CD14-positive monocyte (primary cell): ENCODE measurements around the gene FAM111B. TPM values are rescaled to one million over a fixed set of nuclear protein-coding genes. Genes with fewer than 3 reads are reported as not detected.
"Not testable (repeated sequence)": the region's sequence is repeated elsewhere in the genome, so short reads cannot be mapped to it uniquely, and the experiment has no call there.

Experiments
- DNase-seq, 3 donors: peaks; one replicate each; pipeline ENCODE4 v3.0.0-alpha.2; 2011 to 2022
- H2AFZ ChIP-seq: 2 replicates; pipeline ENCODE4 v1.6.0; 2012; ENCODE audit warnings: mild to moderate bottlenecking, low read depth, low read length, inconsistent platforms; ENCODE audit not compliant: insufficient read depth, poor library complexity, severe bottlenecking
- H3K27ac ChIP-seq, 2 donors: 1 replicate in 1 of 2; 2 replicates in 1 of 2; pipeline ENCODE4 v1.5.1; 2012 to 2013; ENCODE audit warnings: low read length in 2 of 2, control low read depth in 1 of 2, inconsistent platforms in 1 of 2, low read depth in 1 of 2, mild to moderate bottlenecking in 1 of 2
- H3K27me3 ChIP-seq, 2 donors: one replicate each; pipeline versions ENCODE4 v1.6.0 to v1.6.1; 2011 to 2013; ENCODE audit warnings: low read length in 2 of 2; ENCODE audit not compliant: control insufficient read depth in 2 of 2, insufficient read depth in 2 of 2
- H3K36me3 ChIP-seq, 2 donors: replicated peaks in 1 of 2; 1 replicate in 1 of 2; 2 replicates in 1 of 2; pipeline versions ENCODE4 v1.5.1 to v1.6.1; 2012 to 2013; ENCODE audit warnings: low read length in 2 of 2, control low read depth in 1 of 2, inconsistent platforms in 1 of 2, mild to moderate bottlenecking in 1 of 2; ENCODE audit not compliant: insufficient read depth in 2 of 2, control insufficient read depth in 1 of 2
- H3K4me1 ChIP-seq, 2 donors: 1 replicate in 1 of 2; 2 replicates in 1 of 2; pipeline versions ENCODE4 v1.5.1 to v1.6.1; 2012 to 2013; ENCODE audit warnings: low read length in 2 of 2, control low read depth in 1 of 2, inconsistent platforms in 1 of 2, mild to moderate bottlenecking in 1 of 2, moderate library complexity in 1 of 2; ENCODE audit not compliant: insufficient read depth in 2 of 2, control insufficient read depth in 1 of 2
- H3K4me2 ChIP-seq: replicated peaks from 2 replicates; pipeline ENCODE3; 2012; ENCODE audit warnings: low read length, moderate library complexity, mild to moderate bottlenecking; ENCODE audit not compliant: poor library complexity, severe bottlenecking; ENCODE audit errors: extremely low read depth
- H3K4me3 ChIP-seq, 3 experiments: fragments of 200-600 bp in 1 of 3; sonication (generic) in 1 of 3; replicated peaks in 1 of 3; 1 replicate in 2 of 3; 2 replicates in 1 of 3; pipeline ENCODE4 v1.5.1; 2011 to 2013; ENCODE audit warnings: low read length in 3 of 3, mild to moderate bottlenecking in 3 of 3, control low read depth in 2 of 3, low read depth in 2 of 3, inconsistent platforms in 1 of 3, moderate library complexity in 1 of 3
- H3K79me2 ChIP-seq: 2 replicates; pipeline ENCODE4 v1.6.0; 2012; ENCODE audit warnings: mild to moderate bottlenecking, control low read depth, inconsistent platforms, low read length, moderate library complexity; ENCODE audit not compliant: insufficient read depth
- H3K9ac ChIP-seq: 2 replicates; pipeline ENCODE4 v1.6.0; 2017; ENCODE audit warnings: low read length, mild to moderate bottlenecking; ENCODE audit not compliant: insufficient read depth, poor library complexity, severe bottlenecking
- H3K9me3 ChIP-seq, 2 donors: replicated peaks in 1 of 2; 1 replicate in 1 of 2; 2 replicates in 1 of 2; pipeline versions ENCODE4 v1.5.1 to v1.6.1; 2012 to 2013; ENCODE audit warnings: low read length in 2 of 2, control low read depth in 1 of 2; ENCODE audit not compliant: control insufficient read depth in 1 of 2, insufficient read depth in 1 of 2
- H4K20me1 ChIP-seq: 2 replicates; pipeline ENCODE4 v1.6.0; 2012; ENCODE audit warnings: mild to moderate bottlenecking, low read length, control low read depth, moderate library complexity; ENCODE audit not compliant: insufficient read depth
- H3K27ac Mint-ChIP-seq, 7 donors: one replicate each; pipeline ENCODE4 v1.8.0; 2020; ENCODE audit warnings: mild to moderate bottlenecking in 7 of 7, mixed read lengths in 7 of 7, moderate library complexity in 6 of 7, inconsistent platforms in 2 of 7
- H3K27me3 Mint-ChIP-seq, 3 donors: one replicate each; pipeline ENCODE4 v1.8.0; 2021 to 2022; ENCODE audit warnings: low read depth in 3 of 3, mild to moderate bottlenecking in 3 of 3, mixed read lengths in 3 of 3, moderate library complexity in 3 of 3, inconsistent platforms in 1 of 3
- H3K36me3 Mint-ChIP-seq, 2 donors: one replicate each; pipeline ENCODE4 v1.8.0; 2020; ENCODE audit warnings: mixed read lengths in 2 of 2, inconsistent platforms in 1 of 2, mild to moderate bottlenecking in 1 of 2
- H3K4me1 Mint-ChIP-seq: one replicate; pipeline ENCODE4 v1.8.0; 2020; ENCODE audit warnings: mild to moderate bottlenecking, mixed read lengths
- H3K4me3 Mint-ChIP-seq, 2 donors: one replicate each; pipeline ENCODE4 v1.8.0; 2020; ENCODE audit warnings: mild to moderate bottlenecking in 2 of 2, mixed read lengths in 2 of 2, moderate library complexity in 1 of 2
- H3K9me3 Mint-ChIP-seq, 7 donors: one replicate each; pipeline ENCODE4 v1.8.0; 2020 to 2022; ENCODE audit warnings: mixed read lengths in 7 of 7, mild to moderate bottlenecking in 6 of 7, moderate library complexity in 6 of 7, inconsistent platforms in 2 of 7
- WGBS: methylation state at CpG from one replicate; pipeline ENCODE4 v1.1.5; 2013; ENCODE audit warnings: missing lambda C conversion rate; ENCODE audit not compliant: insufficient coverage; 5-methylcytosine and 5-hydroxymethylcytosine counted together
- intact Hi-C, 2 donors: fragments of 100-400 bp; cut with micrococcal nuclease; formaldehyde crosslinking; loops; one replicate each; pipeline versions ENCODE4 v1.15.0 to v1.15.1; 2023
- polyA plus RNA-seq, 3 donors: library from polyadenylated mRNA; depleted of rRNA in 1 of 3; unstranded in 2 of 3; stranded (reverse) in 1 of 3; fragments of 300-500 nt in 2 of 3; fragments of >200 nt in 1 of 3; fragmentation: Illumina TruSeq in 2 of 3; gene quantifications; 1 replicate in 2 of 3; 2 replicates in 1 of 3; pipeline ENCODE4 v1.2.3, GENCODE V29; 2012 to 2021

The FAM111B gene
- polyA plus RNA-seq, 3 donors = 0.09 TPM; not detected in 2

GRCh38 chr11:59095225-59095624, 11.8 kb upstream of the FAM111B start:
- H3K4me3 Mint-ChIP-seq, H3K27ac ChIP-seq: not testable (repeated sequence)

GRCh38 chr11:59095972-59096575, 11.0 kb upstream of the FAM111B start:
- H4K20me1 ChIP-seq, H3K27ac ChIP-seq, H3K9me3 ChIP-seq, H3K36me3 Mint-ChIP-seq, H3K36me3 ChIP-seq, H3K4me3 Mint-ChIP-seq, H3K79me2 ChIP-seq, H3K9me3 Mint-ChIP-seq, H3K27me3 Mint-ChIP-seq, H2AFZ ChIP-seq, H3K9ac ChIP-seq, H3K27me3 ChIP-seq, H3K4me1 ChIP-seq, H3K4me1 Mint-ChIP-seq, H3K4me2 ChIP-seq, H3K4me3 ChIP-seq, H3K27ac Mint-ChIP-seq, DNase-seq: not testable (repeated sequence)
- WGBS = no CpG with 5 or more reads among the region's 5 CpGs
- intact Hi-C loops = loop anchor here (5.0 kb wide), 1 partner anchor 61 kb away; no protein-coding TSS in a partner anchor

More at GRCh38 chr11:59095225-59095624, 11.8 kb upstream of the FAM111B start:
- H3K36me3 ChIP-seq, H3K36me3 Mint-ChIP-seq, H3K4me1 ChIP-seq, H3K4me1 Mint-ChIP-seq, H3K79me2 ChIP-seq, DNase-seq, H3K4me3 ChIP-seq, H3K27ac Mint-ChIP-seq, H3K9ac ChIP-seq, H3K27me3 Mint-ChIP-seq, H3K9me3 Mint-ChIP-seq, H3K9me3 ChIP-seq, H3K4me2 ChIP-seq, H2AFZ ChIP-seq, H3K27me3 ChIP-seq, H4K20me1 ChIP-seq: not testable (repeated sequence)
- WGBS = no CpG with 5 or more reads among the region's 1 CpG
- intact Hi-C loops = loop anchor here (5.0 kb wide), 1 partner anchor 62 kb away; no protein-coding TSS in a partner anchor
